Suppressor macrophage treated with lipopolysaccharide for 4 hours (primary cell): ENCODE results near the gene GLB1L.
"Not testable (repeated sequence)": the region's sequence is repeated elsewhere in the genome, so short reads cannot be mapped to it uniquely, and the experiment has no call there.

ENCODE experiments used
- DNase-seq: peaks from one replicate; pipeline ENCODE4 v3.0.0-alpha.2; 2020

The GLB1L gene

GRCh38 chr2:219279916-219280516 lies 34.8 kb upstream of the GLB1L start:
- DNase-seq: no peak

DNA sequence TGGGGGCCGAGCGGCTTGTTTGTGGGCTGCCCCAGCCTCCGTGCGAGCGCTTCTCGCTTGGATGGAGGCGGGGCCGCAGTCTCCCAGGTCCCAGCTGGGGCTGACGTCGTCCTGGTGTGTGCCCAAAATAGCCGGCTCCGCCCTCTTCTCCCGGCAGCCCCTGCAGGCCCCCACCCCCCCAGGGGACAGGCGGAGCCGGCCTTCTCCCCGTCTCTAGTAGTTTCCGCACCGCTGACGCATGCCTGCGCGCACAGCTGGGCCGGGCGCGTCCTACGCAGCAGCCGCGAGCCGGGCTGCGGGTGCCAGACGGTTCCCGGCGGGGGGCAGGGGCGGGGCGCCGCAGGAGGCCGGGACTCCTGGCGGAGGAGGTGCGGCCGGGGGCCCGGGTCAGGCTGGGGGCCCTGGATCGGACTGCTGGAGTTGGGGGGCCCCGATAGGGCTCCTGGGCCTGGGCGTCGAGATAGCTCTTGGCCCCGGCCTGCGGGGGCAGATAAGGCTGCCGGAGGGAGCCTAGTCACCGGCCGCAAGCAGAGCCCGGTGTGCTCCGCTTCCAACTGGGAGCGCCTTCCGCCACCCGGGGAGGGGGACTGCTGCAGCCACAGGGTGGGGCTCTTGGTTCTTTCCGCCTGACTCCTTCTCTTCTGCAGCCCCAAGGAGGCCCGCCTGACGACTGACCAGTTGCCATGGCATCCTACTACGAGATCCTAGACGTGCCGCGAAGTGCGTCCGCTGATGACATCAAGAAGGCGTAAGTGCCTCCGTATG lies 34.1 kb upstream of the GLB1L start, which contains the start of gene DNAJB2:
DNAJB2 (plus strand) TSS at position 216 of the 765 bp plus-strand sequence; CDS start at position 684, 468 bp downstream.
- DNase-seq: peak; percentile 99

DNA sequence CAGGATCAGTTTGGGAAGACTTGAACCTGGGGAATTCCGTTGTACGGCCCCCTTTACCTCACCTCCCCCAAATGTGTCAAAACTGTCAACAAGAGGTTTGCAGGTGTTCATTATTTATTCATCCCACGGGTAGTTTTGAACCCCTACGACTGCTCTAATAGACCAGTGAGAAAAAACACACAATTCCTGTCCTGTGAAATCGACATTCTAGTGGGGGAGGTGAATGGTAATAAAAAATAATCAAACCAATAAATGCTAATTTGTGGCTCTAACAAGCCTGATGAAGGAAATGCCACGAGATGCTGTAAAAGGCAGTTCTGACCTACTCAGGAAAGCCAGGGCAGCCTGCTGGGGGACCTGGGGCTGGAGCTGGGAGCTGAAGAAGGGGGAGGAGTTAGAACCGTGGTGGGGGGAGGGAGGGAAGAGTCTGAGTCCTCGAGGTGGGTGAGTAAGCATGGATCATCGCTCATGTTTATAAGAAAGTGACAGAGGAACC lies 33.5 kb upstream of the GLB1L start:
- DNase-seq: no peak

DNA sequence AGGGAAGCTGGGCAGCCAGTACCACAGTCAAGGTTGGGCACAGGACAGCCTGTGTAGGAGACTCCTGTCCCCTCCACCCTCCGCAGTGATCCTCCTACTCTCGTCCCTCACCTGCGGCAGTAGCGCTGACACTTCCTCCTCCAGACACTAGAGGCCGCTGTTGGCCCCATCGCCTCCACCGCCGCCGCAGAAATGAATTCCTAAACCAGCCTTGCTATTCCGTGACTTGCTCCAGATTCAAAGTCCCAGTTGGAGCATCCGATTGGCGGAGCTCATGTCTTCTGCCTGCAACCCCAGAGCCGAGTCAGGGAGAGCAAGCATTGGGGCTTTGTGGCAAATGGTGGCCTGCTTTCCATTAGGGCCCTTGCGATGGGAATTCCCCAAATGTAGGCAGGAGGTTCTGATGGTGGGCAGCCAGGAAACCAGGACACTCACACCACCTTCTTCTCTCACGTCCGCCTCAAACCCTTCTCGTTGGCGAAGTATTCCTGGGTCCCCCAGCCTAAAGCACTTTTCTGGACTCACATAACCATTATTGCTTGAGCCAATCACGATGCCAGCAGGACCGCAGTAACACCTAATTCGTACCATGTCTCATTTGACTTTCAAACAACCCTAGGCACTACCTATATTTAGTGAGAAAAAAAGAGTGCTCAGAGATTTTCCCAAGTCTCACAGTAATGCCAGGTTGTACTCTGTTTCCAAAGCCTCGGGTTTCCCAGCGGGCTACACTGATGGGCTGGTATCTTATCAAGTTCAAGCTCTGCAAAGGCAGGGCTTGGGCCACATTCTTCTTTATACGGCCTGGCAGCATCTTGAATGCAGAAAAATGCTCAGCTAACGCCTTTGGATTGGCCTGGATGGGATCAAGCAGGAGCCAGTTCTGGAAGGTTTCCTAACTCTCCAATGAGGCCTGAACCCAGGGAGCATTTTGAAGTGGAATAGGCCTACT lies 32.7 kb upstream of the GLB1L start:
- DNase-seq: peak; percentile 77

- no peak for DNase-seq
These were observed 29.2 kb upstream of the GLB1L start for GRCh38 chr2:219274361-219274921.

- DNase-seq: no peak
These were observed 28.7 kb upstream of the GLB1L start for GRCh38 chr2:219273937-219274336.

GRCh38 chr2:219272995-219273394 lies 27.8 kb upstream of the GLB1L start:
- DNase-seq: peak; percentile 39

DNA sequence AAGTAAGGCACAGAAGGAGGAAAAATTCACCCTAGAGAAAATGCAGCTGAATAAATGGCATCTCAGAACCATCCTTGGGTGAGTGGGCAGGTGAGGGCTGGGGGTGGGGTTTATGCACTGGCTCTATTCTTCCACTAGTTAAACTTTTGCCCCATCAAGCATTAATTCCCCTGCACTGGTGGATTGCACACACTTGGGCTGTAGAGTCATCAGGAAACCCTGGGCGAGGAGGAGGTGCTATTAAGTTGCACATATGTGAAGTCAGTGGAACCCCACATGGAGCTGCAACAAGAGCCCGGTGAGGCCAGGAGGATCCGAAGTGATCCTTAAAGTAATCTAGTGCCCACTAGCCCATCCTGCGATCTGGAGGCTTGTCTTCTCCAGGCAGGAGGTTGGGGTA lies 27.1 kb upstream of the GLB1L start:
- DNase-seq: no peak

DNA sequence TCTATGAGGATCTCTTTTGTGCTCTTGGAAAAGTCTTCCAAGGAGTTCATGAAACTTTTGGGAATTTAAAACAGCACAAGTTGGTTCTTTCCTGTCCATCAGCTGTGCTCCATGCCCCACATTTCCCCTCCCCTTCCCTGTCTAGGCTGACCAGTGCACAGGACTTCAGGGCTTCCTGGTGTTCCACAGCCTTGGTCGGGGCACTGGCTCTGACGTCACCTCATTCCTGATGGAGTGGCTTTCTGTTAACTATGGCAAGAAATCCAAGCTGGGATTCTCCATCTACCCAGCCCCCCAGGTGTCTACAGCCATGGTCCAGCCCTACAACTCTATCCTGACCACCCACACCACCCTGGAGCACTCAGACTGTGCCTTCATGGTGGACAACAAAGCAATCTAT lies 25.8 kb upstream of the GLB1L start:
- no peak for DNase-seq

- no peak for DNase-seq
These were observed 24.8 kb upstream of the GLB1L start for GRCh38 chr2:219270055-219270372.

GRCh38 chr2:219269362-219270054 lies 24.3 kb upstream of the GLB1L start:
- no peak for DNase-seq

DNA sequence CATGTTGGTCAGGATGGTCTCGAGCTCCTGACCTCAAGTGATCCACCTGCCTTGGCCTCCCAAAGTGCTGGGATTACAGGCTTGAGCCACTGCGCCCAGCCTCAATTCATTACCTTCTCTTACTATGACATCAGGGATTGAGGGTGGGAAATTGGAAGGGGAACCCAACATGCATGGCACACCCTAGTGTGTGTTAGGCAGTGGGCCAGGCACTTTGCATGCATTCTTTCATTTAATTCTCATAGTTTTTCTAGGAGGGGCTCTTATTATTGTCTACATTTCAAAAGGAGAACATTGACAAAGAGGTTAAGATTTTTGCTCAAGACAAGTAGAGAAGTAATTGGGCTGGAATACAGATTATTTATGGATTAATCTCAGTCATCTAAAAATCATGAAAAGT lies 23.1 kb upstream of the GLB1L start:
- no peak for DNase-seq

GRCh38 chr2:219266886-219267285 lies 21.6 kb upstream of the GLB1L start:
- no peak for DNase-seq

DNA sequence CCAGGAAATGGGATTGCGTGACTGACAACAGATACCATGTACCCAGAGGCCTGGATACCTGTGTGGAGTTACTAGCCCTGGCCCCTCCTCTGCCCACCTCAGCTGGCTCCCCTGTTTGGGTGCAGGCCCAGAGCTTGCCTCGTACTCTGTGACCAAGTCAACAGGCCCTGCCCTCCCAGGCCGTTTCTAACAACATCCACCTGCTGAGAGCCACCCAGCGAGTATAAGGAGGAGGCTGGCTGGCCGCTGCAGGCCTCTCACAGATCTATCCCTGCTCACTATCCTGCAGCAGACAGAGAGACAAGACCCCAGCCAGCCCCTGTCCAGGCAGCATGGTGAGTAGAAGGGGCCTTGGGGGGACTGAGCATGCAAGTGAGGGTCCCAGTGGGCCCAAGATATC lies 21.0 kb upstream of the GLB1L start:
- DNase-seq: no peak

DNA sequence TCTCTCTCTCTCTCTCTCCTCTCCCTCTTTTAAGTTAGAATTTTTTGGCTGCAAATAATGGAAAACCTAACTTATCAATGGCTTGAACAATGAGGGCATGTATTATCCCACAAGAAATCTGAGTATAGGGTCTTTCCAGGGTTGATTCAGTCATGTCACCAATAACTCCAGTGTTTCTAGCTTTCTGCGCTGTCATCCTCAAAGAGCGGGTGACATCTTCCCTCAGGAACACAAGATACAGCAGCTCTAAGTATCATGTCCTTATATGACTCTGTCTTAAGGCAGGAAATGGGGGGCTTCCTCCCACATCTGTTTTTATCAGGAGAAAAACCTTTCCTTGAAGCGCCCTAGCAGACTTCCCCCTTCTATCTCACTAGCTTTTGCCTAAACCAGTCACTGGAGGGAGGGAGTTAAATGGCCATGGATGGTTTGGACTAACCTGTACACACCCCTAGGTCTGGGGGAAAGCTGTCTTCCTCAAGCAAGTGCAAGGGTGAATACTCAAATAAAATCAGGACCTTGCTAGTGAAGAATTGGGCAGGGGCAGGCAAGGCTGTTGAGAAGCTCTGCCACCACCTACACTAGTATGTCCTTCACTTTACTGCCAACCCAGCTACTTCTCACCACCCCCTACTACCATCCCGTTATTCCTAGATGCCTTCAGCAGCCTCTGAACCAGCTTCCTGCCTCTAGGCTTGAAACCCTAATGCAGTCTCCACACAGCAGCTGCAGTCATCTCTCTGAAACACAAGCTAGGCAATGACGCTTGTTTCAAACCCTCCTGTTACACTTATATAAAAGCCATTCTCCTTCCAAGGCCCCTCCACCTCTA lies 16.0 kb upstream of the GLB1L start:
- DNase-seq: no peak

DNA sequence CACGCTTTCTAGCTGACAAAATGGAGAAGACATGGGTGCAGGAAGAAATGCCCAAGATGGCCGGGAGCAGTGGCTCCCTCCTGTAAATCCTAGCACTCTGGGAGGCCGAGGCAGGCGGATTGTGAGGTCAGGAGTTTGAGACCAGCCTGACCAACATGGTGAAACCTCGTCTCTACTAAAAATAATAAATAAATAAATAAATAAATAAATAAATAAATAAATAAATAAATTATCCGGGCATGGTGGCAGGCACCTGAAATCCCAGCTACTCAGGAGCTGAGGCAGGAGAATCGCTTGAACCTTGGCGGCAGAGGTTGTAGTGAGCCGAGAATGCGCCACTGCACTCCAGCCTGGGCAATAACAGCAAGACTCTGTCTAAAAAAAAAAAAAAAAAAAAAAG lies 13.7 kb upstream of the GLB1L start:
- not testable (repeated sequence) for DNase-seq

DNA sequence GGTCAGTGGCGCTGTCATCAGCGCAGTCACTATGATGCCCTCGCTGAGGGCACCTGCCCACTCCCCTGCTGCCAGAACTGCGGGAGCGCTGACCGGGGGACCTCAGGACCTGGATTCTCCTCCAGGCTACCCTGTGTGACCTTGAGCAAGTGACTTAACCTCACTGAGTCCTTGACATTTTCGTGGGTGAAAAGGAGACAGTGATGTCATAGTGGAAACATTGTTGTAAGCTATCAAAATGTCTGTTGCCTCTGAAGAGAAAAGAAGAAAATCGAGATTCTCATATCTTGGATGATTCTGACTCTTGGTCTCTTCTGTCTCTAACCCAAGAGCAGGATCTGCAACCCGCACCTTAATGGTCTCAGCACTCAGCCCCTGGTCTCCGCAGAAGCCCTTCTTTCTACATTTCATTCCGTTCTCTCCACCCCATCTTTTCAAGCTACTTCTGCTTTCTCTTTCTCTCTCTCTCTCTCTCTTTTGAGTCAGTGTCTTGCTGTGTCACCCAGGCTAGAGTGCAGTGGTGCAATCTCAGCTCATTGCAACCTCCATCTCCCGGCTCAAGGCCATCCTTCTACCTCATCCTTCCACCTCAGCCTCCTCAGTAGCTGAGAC lies 9.5 kb upstream of the GLB1L start:
- DNase-seq: peak; percentile 70

DNA sequence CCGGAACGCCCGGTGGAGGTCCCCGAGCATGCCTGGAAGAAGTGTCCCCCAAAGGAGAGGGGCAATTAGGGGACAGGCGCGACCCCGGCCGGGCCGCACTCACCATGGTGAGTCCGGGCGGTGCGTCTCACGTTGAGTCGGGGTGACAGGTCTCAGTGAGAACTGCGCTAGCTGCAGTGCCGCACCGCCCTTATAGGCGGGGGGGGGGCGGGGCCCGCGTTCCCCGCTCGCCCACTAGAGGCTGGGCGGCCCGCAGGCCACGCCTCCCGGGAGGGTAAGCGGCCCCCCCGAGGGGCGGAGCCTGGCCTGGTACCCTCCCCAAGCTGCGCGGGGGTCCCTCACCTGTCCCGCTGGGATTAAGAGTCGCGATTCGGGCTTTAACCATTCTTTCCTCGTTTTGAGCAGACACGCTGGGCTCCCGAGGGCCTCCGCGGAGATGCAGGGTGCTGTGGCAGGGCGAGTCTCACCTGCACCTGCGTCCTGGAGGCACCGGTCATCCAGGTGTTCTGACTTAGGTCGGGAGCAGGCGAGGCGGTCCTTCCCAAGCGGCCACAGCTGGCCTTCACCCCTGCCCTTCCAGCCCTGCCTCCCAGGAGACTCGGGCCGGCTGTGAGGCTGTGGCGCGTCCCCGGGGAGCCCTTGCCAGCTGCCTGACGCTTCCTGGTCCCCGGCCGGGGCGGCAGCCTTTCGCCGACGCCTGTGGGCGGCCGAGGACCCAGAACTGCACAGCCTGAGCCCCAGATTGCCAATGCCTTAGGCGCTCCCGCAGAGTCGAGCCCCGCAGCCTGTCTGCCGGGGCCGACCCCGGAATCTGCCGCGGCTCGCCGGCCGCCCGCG lies 8.7 kb upstream of the GLB1L start, which contains the start of gene TUBA4A:
TUBA4A (minus strand) TSS at position 166 of the 837 bp plus-strand sequence; CDS start at position 106, 60 bp downstream.
- peak; percentile 87 for DNase-seq

- DNase-seq: no peak
These were observed 7.9 kb upstream of the GLB1L start, which contains the start of gene TUBA4B for GRCh38 chr2:219252900-219253752. TUBA4B (plus strand) TSS chr2:219253243; CDS start chr2:219253408, 165 bp downstream.
